Activated T-helper 1 cell treated with Interleukin-2 at 50 U/mL for 16 hours (primary cell): ENCODE results near the gene PPM1B.
A peak's percentile ranks its signal among the peaks of the same experiment; 100 is the strongest.
"Not testable (repeated sequence)": the region's sequence is repeated elsewhere in the genome, so short reads cannot be mapped to it uniquely, and the experiment has no call there.

Source experiments
- DNase-seq: peaks from one replicate; pipeline ENCODE4 v3.0.0-alpha.2; 2020; ENCODE audit warnings: low read depth

The PPM1B gene

GRCh38 chr2:44200759-44201158 is 32.1 kb downstream of the PPM1B start:
- no peak for DNase-seq

DNA sequence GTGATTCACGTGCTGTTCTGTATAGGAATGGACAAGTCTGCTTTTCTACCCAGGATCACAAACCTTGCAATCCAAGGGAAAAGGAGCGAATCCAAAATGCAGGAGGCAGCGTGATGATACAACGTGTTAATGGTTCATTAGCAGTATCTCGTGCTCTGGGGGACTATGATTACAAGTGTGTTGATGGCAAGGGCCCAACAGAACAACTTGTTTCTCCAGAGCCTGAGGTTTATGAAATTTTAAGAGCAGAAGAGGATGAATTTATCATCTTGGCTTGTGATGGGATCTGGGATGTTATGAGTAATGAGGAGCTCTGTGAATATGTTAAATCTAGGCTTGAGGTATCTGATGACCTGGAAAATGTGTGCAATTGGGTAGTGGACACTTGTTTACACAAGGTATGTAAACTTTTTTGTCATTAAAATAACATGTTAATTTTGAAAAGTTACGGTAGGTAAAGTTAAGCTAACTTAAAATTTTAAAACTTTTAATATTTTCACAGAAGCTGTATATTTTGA is 33.0 kb downstream of the PPM1B start:
- no peak for DNase-seq

DNA sequence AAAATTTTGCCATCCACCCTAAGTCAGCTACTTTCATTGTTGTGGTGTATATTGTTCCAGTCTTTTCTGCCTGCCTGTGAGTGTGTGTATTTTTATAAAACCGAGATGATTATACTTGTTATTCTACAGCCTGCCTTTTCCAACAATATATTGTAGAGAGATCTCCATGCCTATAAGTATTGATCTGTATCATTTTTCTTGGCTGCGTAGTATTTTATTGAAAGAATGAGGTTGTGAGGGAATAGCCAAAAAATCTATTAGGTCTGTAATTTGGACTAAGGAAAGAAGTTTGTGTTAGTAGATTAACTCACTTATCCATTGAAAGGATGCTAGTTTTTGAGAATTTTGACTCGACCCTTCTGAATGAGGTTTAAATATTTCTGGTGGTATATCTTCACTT is 34.9 kb downstream of the PPM1B start:
- no peak for DNase-seq

GRCh38 chr2:44205169-44205568 is 36.5 kb downstream of the PPM1B start:
- DNase-seq, result no peak

- DNase-seq, result no peak
Measured at GRCh38 chr2:44207102-44207501, 38.4 kb downstream of the PPM1B start.

GRCh38 chr2:44207648-44208047 is 39.0 kb downstream of the PPM1B start:
- not testable (repeated sequence) for DNase-seq

DNA sequence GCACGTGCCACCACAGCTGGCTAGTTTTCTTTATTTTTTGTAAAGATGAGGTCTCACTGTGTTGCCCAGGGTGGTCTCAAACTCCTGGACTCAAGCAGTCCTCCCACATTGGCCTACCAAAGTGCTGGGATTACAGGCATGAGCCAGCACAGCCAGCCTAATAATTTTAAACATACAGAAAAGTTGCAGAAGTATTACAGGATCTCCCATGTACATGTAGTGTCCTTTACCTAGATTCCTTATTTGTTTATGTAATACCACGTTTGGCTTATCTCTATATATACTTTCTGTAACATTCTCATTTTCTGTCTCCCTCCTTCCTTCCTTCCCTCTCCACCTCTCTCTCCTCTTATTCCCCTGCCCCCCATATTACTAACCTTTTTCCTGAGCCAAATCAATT is 41.7 kb downstream of the PPM1B start:
- no peak for DNase-seq

GRCh38 chr2:44211183-44211582 is 42.5 kb downstream of the PPM1B start:
- DNase-seq, result no peak

- DNase-seq, result no peak
Measured at GRCh38 chr2:44212302-44212701, 43.6 kb downstream of the PPM1B start.

DNA sequence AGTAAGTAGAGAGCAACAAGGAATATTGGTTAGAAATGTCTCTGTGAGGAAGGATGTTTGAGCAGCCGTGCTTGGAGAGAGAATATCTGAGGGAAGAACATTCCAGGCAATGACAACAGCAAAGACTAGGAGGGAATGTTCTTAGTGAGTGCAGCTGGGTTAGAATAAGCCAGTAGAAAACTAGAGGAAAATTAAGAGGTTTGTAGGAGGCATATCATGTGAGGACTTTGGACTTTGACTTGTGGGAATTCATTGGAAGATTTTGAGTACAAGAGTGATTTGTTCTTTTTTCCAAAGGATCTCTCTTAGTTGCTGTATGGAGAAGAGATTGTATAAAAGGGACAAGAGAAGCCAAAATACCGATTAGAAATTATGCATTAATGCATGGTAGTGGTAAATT is 47.2 kb downstream of the PPM1B start:
- DNase-seq, result no peak

- no peak for DNase-seq
Measured at GRCh38 chr2:44218771-44219170, 50.1 kb downstream of the PPM1B start.

- no peak for DNase-seq
Measured at GRCh38 chr2:44226753-44227152, 58.1 kb downstream of the PPM1B start.

- DNase-seq, result no peak
Measured at GRCh38 chr2:44230378-44230777, 61.7 kb downstream of the PPM1B start.

DNA sequence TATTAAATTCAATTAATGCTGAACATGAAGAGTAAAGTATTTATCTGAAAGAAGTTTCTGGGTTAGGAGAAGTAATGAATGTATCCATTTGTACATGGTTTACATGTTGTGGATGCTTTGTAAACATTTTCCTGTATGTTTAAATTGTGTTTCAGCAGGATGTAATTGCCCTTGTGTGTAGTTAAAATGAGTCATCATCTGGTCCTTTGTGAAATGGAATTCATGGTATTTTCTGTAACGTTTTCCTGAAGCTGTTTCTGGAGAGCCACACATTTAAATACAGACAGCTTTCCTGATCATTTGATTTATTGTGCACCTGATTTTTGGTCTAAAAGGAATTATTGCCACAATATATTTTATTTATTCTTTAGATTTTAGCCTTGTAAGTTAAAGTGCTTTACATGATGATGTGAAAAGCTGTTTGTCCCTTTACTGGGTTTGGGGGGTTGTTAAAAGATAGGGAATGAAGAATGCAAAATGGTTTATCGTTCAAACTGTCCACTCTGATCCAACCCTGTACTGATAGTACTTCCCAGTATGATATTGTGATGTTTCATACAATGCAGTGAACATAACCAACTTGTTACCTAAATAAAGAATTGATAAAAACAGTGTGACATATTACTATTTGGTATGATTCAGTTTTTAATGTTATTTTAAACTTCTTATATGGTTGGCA is 64.9 kb downstream of the PPM1B start:
- no peak for DNase-seq

GRCh38 chr2:44237221-44237620 is 68.5 kb downstream of the PPM1B start:
- DNase-seq, result peak; percentile 3

- DNase-seq, result no peak
Measured at GRCh38 chr2:44242904-44243303, 74.2 kb downstream of the PPM1B start.

DNA sequence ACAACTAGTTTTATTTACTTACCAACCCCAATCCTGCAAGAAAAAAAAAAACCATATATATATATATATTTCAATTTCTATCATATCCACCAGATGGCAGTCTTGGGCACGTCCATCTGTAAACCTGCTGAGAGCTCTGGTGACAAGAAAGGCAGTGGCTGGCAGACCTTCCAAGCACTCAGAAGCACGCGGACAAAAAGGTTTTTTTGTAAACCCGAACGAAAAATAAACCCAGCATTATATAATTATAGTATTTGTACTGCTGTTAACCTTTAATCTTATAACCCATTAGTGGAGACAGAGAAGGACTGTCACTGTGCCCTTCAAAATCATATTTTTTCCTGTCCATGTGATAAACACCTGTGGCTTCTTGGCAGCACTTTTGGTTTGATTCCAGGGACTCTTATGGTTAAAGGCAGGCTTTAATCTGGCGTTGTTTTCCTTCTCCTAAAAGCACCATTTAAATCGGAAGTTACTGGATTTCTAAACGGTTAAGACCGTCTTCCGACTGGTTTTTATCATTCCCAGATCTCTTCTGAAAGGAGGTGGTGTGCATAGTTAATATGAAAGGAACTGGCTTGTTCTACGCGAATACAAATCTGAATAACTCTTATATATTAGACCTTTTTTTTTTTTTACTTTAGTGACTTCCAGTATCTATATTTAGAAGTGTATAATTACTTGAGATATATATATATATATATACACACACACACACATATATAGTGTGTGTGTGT is 75.6 kb downstream of the PPM1B start:
- DNase-seq, result peak; percentile 10

DNA sequence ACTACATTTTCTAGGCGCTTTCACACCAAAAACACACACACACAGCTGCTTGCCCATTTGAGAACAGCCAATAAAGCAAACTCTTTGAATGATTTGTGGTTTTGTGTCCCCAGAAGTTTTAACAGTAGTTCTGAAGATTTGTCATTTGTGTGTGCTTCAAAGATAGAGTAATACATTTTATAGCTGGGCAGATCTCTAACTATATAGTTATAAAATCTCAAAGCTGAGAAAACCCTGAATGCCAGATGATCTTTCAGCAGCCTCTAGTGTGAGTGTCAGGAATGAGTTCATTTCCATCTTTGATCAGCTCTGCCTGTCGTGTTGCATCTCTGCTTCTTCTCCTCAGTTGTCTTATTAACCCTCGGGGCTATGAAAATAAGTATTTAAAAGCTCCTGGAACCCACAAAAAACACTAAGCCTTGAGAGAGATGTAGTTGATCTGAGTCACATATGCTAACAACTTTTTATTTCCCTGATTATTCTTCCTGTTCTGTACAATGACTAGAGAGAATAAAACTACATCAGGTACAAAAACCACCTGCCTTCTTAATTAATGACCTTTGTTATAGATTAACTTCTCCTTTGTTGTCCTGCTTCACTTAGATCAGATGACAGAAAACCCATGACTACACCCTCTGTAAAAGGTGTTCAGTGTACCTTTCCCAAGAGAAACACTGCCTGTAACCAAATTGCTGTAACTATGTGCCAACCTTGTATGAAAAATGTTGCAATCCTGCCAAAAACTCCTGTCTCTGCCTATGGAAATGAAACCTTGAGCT is 76.6 kb downstream of the PPM1B start:
- DNase-seq, result no peak

DNA sequence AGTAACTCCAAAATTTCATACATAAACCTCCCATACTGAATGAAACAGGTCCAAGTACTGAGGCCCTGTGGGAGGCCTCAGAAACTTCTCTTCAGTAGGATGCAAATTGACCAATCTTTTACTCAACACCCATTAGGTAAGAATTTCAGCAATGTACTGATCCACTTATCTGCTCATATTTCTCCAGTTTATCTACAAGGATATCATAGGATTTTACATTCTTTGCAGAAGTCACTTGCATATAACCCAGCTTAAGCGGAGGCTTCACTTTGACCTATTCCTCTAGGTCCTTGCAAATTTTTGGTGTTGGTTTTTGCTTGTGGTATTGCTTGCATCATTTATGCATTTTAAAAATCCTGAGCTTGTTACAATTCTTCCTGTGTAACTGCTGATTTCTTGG is 77.8 kb downstream of the PPM1B start:
- no peak for DNase-seq

- no peak for DNase-seq
Measured at GRCh38 chr2:44246840-44247369, 78.2 kb downstream of the PPM1B start.

- no peak for DNase-seq
Measured at GRCh38 chr2:44247924-44248323, 79.2 kb downstream of the PPM1B start.

DNA sequence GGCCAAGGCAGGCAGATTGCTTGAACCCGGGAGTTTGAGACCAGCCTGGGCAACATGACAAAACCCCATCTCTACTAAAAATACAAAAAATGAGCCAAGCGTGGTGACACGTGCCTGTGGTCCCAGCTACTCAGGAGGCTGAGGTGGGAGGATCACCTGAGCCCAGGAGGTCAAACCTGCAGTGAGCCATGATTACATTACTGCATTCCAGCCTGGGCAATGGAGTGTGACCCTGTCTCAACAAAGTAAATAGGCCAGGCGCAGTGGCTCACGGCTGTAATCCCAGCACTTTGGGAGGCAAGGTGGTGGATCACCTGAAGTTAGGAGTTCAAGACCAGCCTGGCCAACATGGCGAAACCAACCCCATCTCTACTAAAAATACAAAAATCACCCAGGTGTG is 80.6 kb downstream of the PPM1B start:
- DNase-seq, result not testable (repeated sequence)

DNA sequence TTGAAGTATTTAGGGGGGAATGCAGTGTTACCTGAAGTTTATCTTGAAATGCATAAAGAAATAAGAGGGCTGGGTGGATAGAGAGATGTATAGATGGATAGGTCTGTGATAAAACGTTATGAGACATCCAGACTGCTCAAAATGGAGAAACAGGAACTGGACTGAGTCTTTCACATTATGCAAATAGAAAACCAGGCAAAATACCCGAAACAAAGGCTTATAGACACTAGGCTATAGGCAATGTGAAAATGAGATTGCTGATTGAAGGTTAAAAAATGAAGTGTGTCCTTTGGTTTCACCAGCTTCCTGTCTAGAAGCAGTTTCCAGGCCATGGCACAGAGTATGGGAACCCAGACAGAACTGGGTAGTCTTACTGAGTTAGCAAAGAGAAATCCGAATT is 81.7 kb downstream of the PPM1B start:
- DNase-seq, result no peak
